Trophoblast cell (in vitro differentiated cells and primary cell): ENCODE results near the gene RASGRP3.

Experiments
- DNase-seq, 2 donors: peaks; one replicate each; pipeline ENCODE4 v3.0.0-alpha.2; 2016
- H2AFZ ChIP-seq: 2 replicates; pipeline ENCODE4 v1.6.1; 2013; ENCODE audit warnings: low read length, moderate library complexity, mild to moderate bottlenecking; ENCODE audit not compliant: insufficient read depth, poor library complexity
- H2AK5ac ChIP-seq: 2 replicates; pipeline ENCODE4 v1.6.1; 2013; ENCODE audit warnings: mild to moderate bottlenecking, low read length
- H2BK120ac ChIP-seq: 2 replicates; pipeline ENCODE4 v1.6.1; 2013; ENCODE audit warnings: low read length, mild to moderate bottlenecking, moderate library complexity; ENCODE audit not compliant: insufficient read depth, poor library complexity
- H2BK12ac ChIP-seq: 2 replicates; pipeline ENCODE4 v1.6.1; 2013; ENCODE audit warnings: mild to moderate bottlenecking, low read length, moderate library complexity
- H2BK5ac ChIP-seq: 2 replicates; pipeline ENCODE4 v1.6.1; 2013; ENCODE audit warnings: low read length, low read depth, moderate library complexity, mild to moderate bottlenecking; ENCODE audit not compliant: poor library complexity
- H3K14ac ChIP-seq: 2 replicates; pipeline ENCODE4 v1.6.1; 2013; ENCODE audit warnings: mild to moderate bottlenecking, low read length
- H3K18ac ChIP-seq: 2 replicates; pipeline ENCODE4 v1.6.1; 2013; ENCODE audit warnings: mild to moderate bottlenecking, low read length
- H3K23ac ChIP-seq: 2 replicates; pipeline ENCODE4 v1.6.1; 2013; ENCODE audit warnings: low read length
- H3K27ac ChIP-seq: 2 replicates; pipeline ENCODE4 v1.5.1; 2013; ENCODE audit warnings: low read depth, mild to moderate bottlenecking, inconsistent platforms, low read length, moderate library complexity
- H3K27me3 ChIP-seq: 2 replicates; pipeline ENCODE4 v1.6.1; 2013; ENCODE audit warnings: inconsistent platforms, mild to moderate bottlenecking, low read length, moderate library complexity; ENCODE audit not compliant: insufficient read depth
- H3K36me3 ChIP-seq, 2 experiments: 1 replicate in 1 of 2; 2 replicates in 1 of 2; pipeline ENCODE4 v1.6.1; 2013; ENCODE audit warnings: low read length in 2 of 2, mild to moderate bottlenecking in 2 of 2, moderate library complexity in 1 of 2; ENCODE audit not compliant: insufficient read depth in 2 of 2, control insufficient read depth in 1 of 2
- H3K4ac ChIP-seq: 2 replicates; pipeline ENCODE4 v1.6.1; 2013; ENCODE audit warnings: low read depth, mild to moderate bottlenecking, low read length, moderate library complexity
- H3K4me1 ChIP-seq, 2 experiments: 1 replicate in 1 of 2; 2 replicates in 1 of 2; pipeline ENCODE4 v1.6.1; 2013; ENCODE audit warnings: low read length in 2 of 2, mild to moderate bottlenecking in 2 of 2, moderate library complexity in 1 of 2; ENCODE audit not compliant: insufficient read depth in 2 of 2, control insufficient read depth in 1 of 2
- H3K4me2 ChIP-seq: 2 replicates; pipeline ENCODE4 v1.6.1; 2013; ENCODE audit warnings: inconsistent platforms, mild to moderate bottlenecking, low read length, moderate library complexity
- H3K4me3 ChIP-seq: 2 replicates; pipeline ENCODE4 v1.5.1; 2013; ENCODE audit warnings: mild to moderate bottlenecking, low read depth, low read length, inconsistent platforms
- H3K79me1 ChIP-seq: one replicate; pipeline ENCODE4 v1.6.1; 2013; ENCODE audit warnings: low read length
- H3K79me2 ChIP-seq: 2 replicates; pipeline ENCODE4 v1.6.1; 2013; ENCODE audit warnings: low read length, mild to moderate bottlenecking; ENCODE audit not compliant: control insufficient read depth, insufficient read depth, poor library complexity
- H3K9ac ChIP-seq: 2 replicates; pipeline ENCODE4 v1.6.1; 2013; ENCODE audit warnings: mild to moderate bottlenecking, low read length
- H3K9me3 ChIP-seq: 2 replicates; pipeline ENCODE4 v1.6.1; 2013; ENCODE audit warnings: low read depth, mild to moderate bottlenecking, control low read depth, inconsistent platforms, low read length; ENCODE audit not compliant: insufficient read depth
- H4K12ac ChIP-seq: 2 replicates; pipeline ENCODE4 v1.6.1; 2013; ENCODE audit warnings: low read depth, mild to moderate bottlenecking, low read length, moderate library complexity
- H4K8ac ChIP-seq: 2 replicates; pipeline ENCODE4 v1.6.1; 2013; ENCODE audit warnings: low read depth, mild to moderate bottlenecking, low read length, moderate library complexity
- H4K91ac ChIP-seq: one replicate; pipeline ENCODE4 v1.6.1; 2013; ENCODE audit warnings: low read depth, mild to moderate bottlenecking, low read length, moderate library complexity
- WGBS: extraction: QIAGEN DNeasy Blood & Tissue Kit; methylation state at CpG from one replicate; pipeline ENCODE4 v1.1.7; 2013; ENCODE audit warnings: missing lambda C conversion rate; ENCODE audit not compliant: insufficient read length, insufficient coverage; ENCODE audit errors: extremely low coverage; 5-methylcytosine and 5-hydroxymethylcytosine counted together

The RASGRP3 gene

DNA sequence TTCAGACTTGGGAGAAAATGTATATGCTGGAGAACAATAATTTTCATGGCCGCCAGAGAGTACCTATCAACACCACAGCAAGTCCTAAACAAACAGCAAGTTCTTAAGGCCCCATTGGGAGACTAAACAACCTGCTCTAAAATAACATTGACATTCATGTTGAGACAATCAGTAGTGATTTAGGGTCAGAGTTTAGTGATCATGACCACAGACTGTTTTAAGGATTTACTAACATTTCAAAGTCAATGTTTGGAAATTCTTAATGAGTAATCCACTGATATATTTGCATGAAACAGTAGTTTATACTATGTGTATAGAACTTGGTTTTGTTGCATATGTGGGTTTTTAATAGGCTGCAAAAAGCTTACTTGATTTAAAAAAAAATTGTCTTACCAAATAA is 34.7 kb downstream of the RASGRP3 start:
- H3K23ac ChIP-seq: no peak overlapping the region
- H2AK5ac ChIP-seq: no peak overlapping the region
- H3K4ac ChIP-seq: no peak overlapping the region
- DNase-seq: no peak
- no peak overlapping the region for H3K4me3 ChIP-seq
- H3K79me1 ChIP-seq: no peaks in the 10 kb centered on the region
- no peak overlapping the region for H3K18ac ChIP-seq
- H2AFZ ChIP-seq: no peak overlapping the region
- no peak overlapping the region for H4K91ac ChIP-seq
- H2BK12ac ChIP-seq: no peak overlapping the region
- H3K36me3 ChIP-seq: no peaks in the 10 kb centered on the region
- no CpG with 5 or more reads among the region's 1 CpG for WGBS
- no peak overlapping the region for H3K27ac ChIP-seq
- no peak overlapping the region for H3K9ac ChIP-seq
- no peaks in the 10 kb centered on the region for H3K9me3 ChIP-seq
- H3K79me2 ChIP-seq: no peaks in the 10 kb centered on the region
- no peak overlapping the region for H2BK5ac ChIP-seq
- H3K4me1 ChIP-seq: no peaks in the 10 kb centered on the region
- H4K12ac ChIP-seq: no peak overlapping the region
- H3K27me3 ChIP-seq: no peaks in the 10 kb centered on the region
- H4K8ac ChIP-seq: no peak overlapping the region
- H2BK120ac ChIP-seq: no peak overlapping the region
- no peak overlapping the region for H3K14ac ChIP-seq
- no peak overlapping the region for H3K4me2 ChIP-seq

DNA sequence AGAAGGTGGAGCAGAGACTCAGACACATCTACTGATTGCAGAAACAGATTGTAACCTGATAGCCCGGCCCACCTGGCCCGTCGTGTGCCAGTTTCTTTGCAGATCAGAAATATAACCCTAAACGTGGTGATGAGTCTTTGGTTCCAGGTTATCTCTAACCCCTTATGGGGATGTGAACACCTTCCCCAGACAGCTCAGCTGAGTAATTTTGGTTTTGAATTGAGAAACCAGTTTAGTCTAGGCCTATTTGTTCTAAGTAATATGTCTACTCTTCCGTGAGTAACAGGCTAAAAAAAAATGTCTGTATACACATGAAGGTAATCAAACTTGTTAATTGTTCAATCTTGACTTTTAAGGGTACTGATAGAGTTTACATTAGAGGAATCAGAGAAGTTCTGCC is 35.7 kb downstream of the RASGRP3 start:
- H3K4me1 ChIP-seq: no peaks in the 10 kb centered on the region
- no peak overlapping the region for H3K27ac ChIP-seq
- no peak overlapping the region for H2AFZ ChIP-seq
- no peak overlapping the region for H3K9ac ChIP-seq
- H3K4ac ChIP-seq: no peak overlapping the region
- H3K4me2 ChIP-seq: no peak overlapping the region
- DNase-seq: no peak
- no CpG with 5 or more reads among the region's 5 CpGs for WGBS
- no peak overlapping the region for H3K14ac ChIP-seq
- no peaks in the 10 kb centered on the region for H3K79me2 ChIP-seq
- H2BK12ac ChIP-seq: no peak overlapping the region
- H4K12ac ChIP-seq: no peak overlapping the region
- H3K9me3 ChIP-seq: no peaks in the 10 kb centered on the region
- no peaks in the 10 kb centered on the region for H3K27me3 ChIP-seq
- H3K36me3 ChIP-seq: no peaks in the 10 kb centered on the region
- H4K91ac ChIP-seq: no peak overlapping the region
- no peak overlapping the region for H3K23ac ChIP-seq
- H3K4me3 ChIP-seq: no peak overlapping the region
- H2AK5ac ChIP-seq: no peak overlapping the region
- no peak overlapping the region for H3K18ac ChIP-seq
- no peak overlapping the region for H2BK120ac ChIP-seq
- H3K79me1 ChIP-seq: no peaks in the 10 kb centered on the region
- no peak overlapping the region for H4K8ac ChIP-seq
- no peak overlapping the region for H2BK5ac ChIP-seq

DNA sequence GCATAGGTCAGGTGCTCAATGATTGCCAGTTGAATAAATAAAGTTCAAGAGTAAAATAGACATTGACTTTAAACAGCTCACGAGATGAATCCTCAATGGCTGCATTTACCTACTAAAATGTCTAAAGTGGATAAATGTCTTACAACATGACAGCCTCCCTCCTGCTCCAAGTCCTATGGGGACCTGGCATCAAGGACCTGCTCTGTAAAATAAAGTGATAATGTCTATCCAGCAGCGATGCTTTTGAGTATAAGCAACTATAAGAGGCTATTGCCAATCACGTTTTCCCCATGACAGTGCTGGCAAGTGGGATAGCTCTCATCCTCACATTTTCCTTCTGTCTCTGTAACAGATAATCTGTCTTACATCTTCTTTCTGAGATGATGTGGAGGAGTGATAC is 37.0 kb downstream of the RASGRP3 start:
- H2BK120ac ChIP-seq: no peak overlapping the region
- H2BK12ac ChIP-seq: no peak overlapping the region
- no peak overlapping the region for H2AK5ac ChIP-seq
- no peaks in the 10 kb centered on the region for H3K79me1 ChIP-seq
- H4K91ac ChIP-seq: no peak overlapping the region
- no peak overlapping the region for H4K12ac ChIP-seq
- H4K8ac ChIP-seq: no peak overlapping the region
- H3K4me2 ChIP-seq: no peak overlapping the region
- H3K4me1 ChIP-seq: no peaks in the 10 kb centered on the region
- no CpG with 5 or more reads among the region's 3 CpGs for WGBS
- no peak overlapping the region for H2AFZ ChIP-seq
- H3K27me3 ChIP-seq: no peaks in the 10 kb centered on the region
- no peak for DNase-seq
- H3K4me3 ChIP-seq: no peak overlapping the region
- H3K9me3 ChIP-seq: no peaks in the 10 kb centered on the region
- no peak overlapping the region for H3K23ac ChIP-seq
- H2BK5ac ChIP-seq: no peak overlapping the region
- no peak overlapping the region for H3K27ac ChIP-seq
- no peaks in the 10 kb centered on the region for H3K79me2 ChIP-seq
- H3K18ac ChIP-seq: no peak overlapping the region
- no peaks in the 10 kb centered on the region for H3K36me3 ChIP-seq
- H3K4ac ChIP-seq: no peak overlapping the region
- no peak overlapping the region for H3K9ac ChIP-seq
- no peak overlapping the region for H3K14ac ChIP-seq

DNA sequence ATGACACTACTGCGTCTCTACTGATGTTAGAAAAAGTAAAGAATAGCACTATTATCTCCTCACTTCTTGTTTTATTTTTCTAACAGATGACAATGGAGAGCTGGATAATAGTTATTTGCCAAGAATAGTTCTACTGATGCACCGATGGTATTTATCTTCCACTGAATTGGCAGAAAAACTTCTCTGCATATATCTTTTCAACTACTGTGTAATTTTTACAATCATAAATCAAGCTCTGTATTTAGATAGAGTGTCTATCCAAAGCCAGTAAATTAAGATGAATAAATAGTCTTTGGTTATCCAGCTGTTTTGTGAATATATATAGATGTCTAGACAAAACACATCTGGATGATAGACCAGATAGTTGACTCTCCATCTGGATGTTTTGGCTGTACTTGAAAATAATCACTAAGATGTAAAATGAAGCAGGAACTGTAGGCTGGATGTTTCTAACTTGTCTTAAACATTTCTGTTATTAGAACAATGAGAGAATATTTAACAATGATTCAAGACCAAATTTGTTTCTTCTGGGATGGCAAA is 40.1 kb downstream of the RASGRP3 start:
- Histone ChIP-seq H3K36me3 (no peaks in the 10 kb centered on the region), H3K14ac (no peak overlapping the region), H3K9ac (no peak overlapping the region), H2AK5ac (no peak overlapping the region), H4K8ac (no peak overlapping the region), H3K18ac (no peak overlapping the region), H3K23ac (no peak overlapping the region), H2BK12ac (no peak overlapping the region), H4K12ac (no peak overlapping the region), H3K4me3 (no peak overlapping the region), H3K9me3 (no peaks in the 10 kb centered on the region), H3K79me1 (no peaks in the 10 kb centered on the region), H3K4ac (no peak overlapping the region), H2AFZ (no peak overlapping the region), H3K4me2 (no peak overlapping the region), H4K91ac (no peak overlapping the region), H3K4me1 (no peaks in the 10 kb centered on the region), H2BK5ac (no peak overlapping the region), H2BK120ac (no peak overlapping the region), H3K79me2 (no peaks in the 10 kb centered on the region), H3K27me3 (no peaks in the 10 kb centered on the region), H3K27ac (no peak overlapping the region)
- DNase-seq: no peak
- WGBS: no CpG with 5 or more reads among the region's 2 CpGs
